ENCODE data around the gene LRFN3.
"Not testable (repeated sequence)": the region's sequence is repeated elsewhere in the genome, so short reads cannot be mapped to it uniquely, and the experiment has no call there.

DNA sequence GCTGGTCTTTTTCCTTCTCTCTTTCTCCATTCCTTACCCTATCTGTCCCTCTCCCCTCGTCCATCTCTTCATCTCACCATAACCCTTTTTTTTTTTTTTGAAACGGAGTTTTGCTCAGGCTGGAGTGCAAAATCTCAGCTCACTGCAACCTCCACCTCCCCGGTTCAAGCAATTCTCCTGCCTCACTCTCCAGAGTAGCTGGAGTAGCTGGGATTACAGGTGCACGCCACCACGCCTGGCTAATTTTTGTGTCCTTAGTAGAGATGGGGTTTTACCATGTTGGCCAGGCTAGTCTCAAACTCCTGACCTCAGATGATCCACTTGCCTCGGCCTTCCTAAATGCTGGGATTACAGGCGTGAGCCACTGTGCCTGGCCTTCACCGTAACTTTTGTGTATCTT lies 21.2 kb downstream of the LRFN3 start:
- TF ChIP-seq EZH2 (optimal IDR thresholded peaks at IDR 0.05; ENCODE audit: low read depth, low read length); EZH2phosphoT487 (IDR thresholded peaks at IDR 0.05; ENCODE audit: low read length): not testable (repeated sequence)
- TF ChIP-seq, protein P1, sequence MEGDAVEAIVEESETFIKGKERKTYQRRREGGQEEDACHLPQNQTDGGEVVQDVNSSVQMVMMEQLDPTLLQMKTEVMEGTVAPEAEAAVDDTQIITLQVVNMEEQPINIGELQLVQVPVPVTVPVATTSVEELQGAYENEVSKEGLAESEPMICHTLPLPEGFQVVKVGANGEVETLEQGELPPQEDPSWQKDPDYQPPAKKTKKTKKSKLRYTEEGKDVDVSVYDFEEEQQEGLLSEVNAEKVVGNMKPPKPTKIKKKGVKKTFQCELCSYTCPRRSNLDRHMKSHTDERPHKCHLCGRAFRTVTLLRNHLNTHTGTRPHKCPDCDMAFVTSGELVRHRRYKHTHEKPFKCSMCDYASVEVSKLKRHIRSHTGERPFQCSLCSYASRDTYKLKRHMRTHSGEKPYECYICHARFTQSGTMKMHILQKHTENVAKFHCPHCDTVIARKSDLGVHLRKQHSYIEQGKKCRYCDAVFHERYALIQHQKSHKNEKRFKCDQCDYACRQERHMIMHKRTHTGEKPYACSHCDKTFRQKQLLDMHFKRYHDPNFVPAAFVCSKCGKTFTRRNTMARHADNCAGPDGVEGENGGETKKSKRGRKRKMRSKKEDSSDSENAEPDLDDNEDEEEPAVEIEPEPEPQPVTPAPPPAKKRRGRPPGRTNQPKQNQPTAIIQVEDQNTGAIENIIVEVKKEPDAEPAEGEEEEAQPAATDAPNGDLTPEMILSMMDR (IDR thresholded peaks at IDR 0.05; ENCODE audit: low read length), result not testable (repeated sequence)
